DOHH2 (cell line): Measurements from ENCODE around the gene MAP4K4.

ENCODE experiments used
- CTCF ChIP-seq: fragments of 200-600 bp; sonication (generic); IDR thresholded peaks from one replicate; pipeline ENCODE4 v1.5.1; 2014; ENCODE audit warnings: antibody characterized with exemption, mild to moderate bottlenecking, low read depth, low read length; ENCODE audit not compliant: poor library complexity, severe bottlenecking
- EZH2phosphoT487 ChIP-seq: fragments of 200-600 bp; sonication (generic); IDR thresholded peaks from 2 replicates; pipeline ENCODE4 v1.6.1; 2017; ENCODE audit warnings: borderline replicate concordance, mild to moderate bottlenecking, antibody characterized with exemption, low read length, moderate library complexity, mixed read lengths

- TF ChIP-seq EZH2phosphoT487 (no peak), CTCF (no peak)
These were observed 12.5 kb downstream of the MAP4K4 start for GRCh38 chr2:101710036-101710435.
